HG03045 (cell line): ENCODE measurements around the gene EQTN.
A peak's percentile ranks its signal among the peaks of the same experiment; 100 is the strongest.

ENCODE experiments used
- ATAC-seq: cut with Tn5 transposase; IDR thresholded peaks from one replicate; pipeline ENCODE4 v1.9.1; 2021; ENCODE audit warnings: mild to moderate bottlenecking, moderate library complexity; ENCODE audit not compliant: unreplicated experiment

The EQTN gene

DNA sequence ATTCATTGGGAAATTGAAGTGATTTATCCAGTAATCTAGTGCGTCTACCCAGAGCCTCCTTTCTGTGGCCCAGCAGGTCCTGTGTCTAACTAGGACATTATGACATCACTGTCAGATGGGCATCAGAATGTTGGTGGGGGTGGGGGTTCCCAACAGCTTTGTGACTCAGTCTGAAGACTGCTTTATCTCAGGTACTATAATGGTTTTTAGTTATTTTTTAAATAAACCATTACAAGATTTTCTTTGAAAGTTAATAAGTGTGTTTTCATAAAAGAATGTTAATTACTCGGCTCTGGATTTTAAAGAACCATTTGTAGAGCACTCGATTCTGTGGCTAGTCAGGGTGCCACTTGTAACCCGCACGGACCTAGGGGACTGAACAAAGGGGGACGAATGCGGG is at the start of gene EQTN:
EQTN (minus strand) TSS at position 101 of the 400 bp plus-strand sequence; CDS start at position 6, 95 bp downstream.
- ATAC-seq, result no peak

DNA sequence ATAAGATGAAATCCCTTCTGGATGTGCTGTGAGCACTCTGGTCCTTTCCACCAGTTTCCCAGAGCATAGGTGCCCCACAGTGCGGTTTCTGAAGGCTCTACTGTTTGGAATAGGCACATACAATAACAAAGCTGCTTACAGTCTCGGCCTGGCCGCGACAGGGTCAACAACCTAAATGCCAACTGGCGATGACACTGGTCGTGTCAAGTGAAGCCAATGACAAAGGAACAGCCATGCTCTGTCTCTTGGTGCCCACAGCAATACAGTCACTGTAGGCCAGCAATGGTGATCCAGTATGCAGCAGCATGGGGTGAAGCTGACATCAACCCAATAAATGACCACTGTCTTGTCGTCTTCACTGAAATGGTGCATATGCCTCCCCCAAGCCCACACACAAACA is 47.8 kb upstream of the EQTN start:
- ATAC-seq, result no peak

GRCh38 chr9:27341545-27342294 is 44.8 kb upstream of the EQTN start:
- ATAC-seq, result no peak

GRCh38 chr9:27340961-27341511 is 44.1 kb upstream of the EQTN start:
- ATAC-seq, result no peak

- no peak for ATAC-seq
Observed at GRCh38 chr9:27340285-27340674, 43.3 kb upstream of the EQTN start.

DNA sequence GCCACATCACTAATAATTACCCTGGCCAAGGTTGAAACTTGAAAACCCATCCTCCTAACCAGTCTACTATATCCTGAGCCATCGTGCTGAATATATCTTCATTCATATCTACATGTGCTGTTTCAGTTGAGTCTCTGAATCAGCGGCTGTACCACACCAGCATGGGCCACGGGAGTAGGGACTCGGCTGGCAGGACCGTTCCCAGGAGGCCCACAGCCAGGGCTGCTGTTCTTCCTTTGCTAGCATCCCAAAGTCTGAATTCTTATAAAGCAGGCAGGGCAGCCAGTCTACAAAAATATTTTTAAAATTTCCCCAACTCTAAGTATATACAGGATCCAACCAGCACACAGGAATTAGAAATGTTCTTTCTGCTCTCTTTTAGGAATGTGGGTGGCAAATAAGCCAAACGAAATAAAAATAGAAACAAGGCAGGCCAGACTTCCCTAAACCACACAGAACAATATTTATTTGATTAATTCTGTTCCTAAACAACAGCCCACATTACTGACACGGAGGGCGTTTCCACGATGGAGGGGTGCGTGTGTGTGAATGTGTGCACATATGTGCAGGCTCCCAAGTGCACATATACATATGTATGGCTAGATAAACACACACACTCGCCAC is 42.8 kb upstream of the EQTN start:
- no peak for ATAC-seq

DNA sequence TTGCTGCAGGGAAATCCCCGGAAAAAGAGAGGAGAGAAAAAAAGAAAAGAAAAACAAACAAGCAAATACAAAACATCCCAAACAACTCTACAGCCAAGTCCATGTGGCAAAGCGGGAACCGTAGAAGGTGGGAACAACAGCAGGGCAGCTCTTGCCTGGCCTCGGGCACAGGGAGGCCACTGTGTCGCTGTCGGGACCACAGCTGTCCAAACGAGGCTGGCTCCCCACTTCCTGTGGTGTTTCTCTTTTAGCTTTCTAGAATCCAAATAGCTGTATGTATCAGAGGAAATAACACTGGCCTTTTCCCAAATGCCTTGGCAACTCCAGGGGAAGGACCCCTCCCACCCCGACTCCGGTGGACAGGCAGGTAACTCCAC is 41.6 kb upstream of the EQTN start:
- no peak for ATAC-seq

- ATAC-seq, result no peak
Observed at GRCh38 chr9:27337833-27338526, 41.0 kb upstream of the EQTN start.

DNA sequence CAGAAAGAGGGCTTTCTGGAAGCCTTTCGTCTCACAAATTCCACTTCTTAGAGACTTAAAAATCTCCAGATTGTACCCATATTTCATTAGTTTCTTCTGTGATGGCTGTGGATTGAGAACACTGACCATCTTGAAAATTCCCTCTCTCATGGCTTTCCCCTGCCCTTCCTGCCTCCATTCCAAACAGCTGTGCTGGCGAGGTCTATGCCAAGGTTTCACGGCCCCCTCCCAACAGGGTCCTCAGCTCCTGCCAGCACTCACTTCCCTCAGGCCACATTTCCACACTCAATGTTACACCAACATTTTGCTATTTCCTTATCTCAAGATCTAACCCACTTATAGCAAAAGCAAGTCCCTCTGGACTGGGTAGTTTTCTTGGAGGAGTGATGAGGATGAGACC is 40.3 kb upstream of the EQTN start:
- no peak for ATAC-seq

GRCh38 chr9:27336829-27337228 is 39.9 kb upstream of the EQTN start:
- no peak for ATAC-seq

GRCh38 chr9:27336126-27336525 is 39.2 kb upstream of the EQTN start:
- no peak for ATAC-seq

- ATAC-seq, result no peak
Observed at GRCh38 chr9:27335075-27335474, 38.1 kb upstream of the EQTN start.

GRCh38 chr9:27333241-27334052 is 36.5 kb upstream of the EQTN start:
- peak; percentile 92 for ATAC-seq

GRCh38 chr9:27331393-27331792 is 34.4 kb upstream of the EQTN start:
- no peak for ATAC-seq

- no peak for ATAC-seq
Observed at GRCh38 chr9:27329291-27329690, 32.3 kb upstream of the EQTN start.

GRCh38 chr9:27328483-27328882 is 31.5 kb upstream of the EQTN start:
- no peak for ATAC-seq

DNA sequence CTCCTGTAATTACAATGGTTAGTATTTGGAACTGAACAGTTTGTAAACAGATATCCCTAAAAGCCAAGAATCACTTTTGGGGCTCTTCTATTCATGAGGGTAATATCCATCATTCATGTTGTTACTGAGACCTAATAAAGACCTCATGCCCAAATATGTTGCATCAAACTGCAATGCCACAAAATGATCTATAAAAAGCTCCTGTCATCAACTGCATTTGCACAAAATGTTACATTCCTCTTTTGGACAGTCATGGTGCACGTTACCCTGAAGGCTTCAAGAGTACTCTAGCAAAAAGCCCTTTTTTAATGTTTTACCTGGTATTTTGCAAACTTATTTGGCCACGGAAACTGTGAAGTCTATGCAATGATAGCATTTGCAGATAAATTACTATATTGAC is 14.2 kb upstream of the EQTN start:
- ATAC-seq, result no peak

- no peak for ATAC-seq
Observed at GRCh38 chr9:27310582-27310981, 13.6 kb upstream of the EQTN start.

DNA sequence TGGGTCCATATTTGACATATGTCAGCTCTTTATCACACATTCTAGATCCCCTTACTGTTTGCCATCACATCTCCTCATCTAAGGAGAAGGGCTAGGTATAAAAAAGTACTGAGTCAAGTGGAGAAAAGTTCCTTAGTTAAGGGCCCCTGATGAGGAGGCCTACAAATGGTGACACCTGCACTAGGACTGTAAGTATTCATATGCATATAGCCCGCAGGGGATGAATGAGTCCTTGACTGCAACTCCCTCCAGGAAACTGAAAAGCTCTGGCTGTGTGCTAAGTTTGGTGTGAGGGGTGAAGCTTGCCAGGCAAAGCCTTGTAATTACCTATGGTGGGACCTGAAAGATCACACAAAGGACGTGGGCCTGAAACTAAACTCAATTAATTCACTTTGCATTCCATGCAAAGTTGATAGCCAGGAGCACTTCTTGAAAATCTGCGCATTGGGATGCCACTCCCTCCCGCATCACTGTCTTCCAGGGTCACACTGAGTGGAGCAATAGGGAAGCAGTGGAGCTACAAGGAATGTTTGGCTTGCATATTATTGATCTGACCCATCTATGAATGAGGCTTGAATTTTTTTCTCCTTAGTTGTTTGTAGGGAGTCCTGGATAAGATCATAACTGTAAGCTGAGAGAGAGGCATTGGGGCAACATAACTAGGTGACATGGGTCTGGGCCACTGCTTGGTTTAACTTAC is 11.9 kb upstream of the EQTN start:
- ATAC-seq, result no peak

DNA sequence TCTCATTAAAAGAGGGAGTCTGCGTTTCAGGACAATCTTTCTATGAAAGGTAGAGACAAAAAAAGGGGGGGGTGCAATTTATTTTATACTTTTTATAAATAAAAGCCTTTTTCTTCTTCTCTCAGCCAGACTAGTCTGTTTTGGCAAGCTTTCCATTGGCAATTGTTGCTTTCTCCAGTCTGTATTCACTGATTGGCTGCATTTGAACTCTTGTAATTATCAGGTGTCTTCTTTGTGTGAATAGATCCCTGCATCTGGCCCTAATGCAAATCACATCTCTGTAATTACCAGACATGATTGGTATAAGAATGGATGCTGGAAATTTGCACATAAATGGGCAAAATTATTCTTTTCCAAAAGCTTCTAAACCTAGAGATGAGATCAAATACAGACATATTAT is 7.6 kb upstream of the EQTN start:
- ATAC-seq, result no peak
